Measurements from ENCODE around the gene LRRTM1. TPM values are rescaled to one million over a fixed set of nuclear protein-coding genes. Genes with fewer than 3 reads are reported as not detected.

LRRTM1 gene
- total RNA-seq, 6 experiments from 2014 or later, result 0.46 TPM; not detected in 5

DNA sequence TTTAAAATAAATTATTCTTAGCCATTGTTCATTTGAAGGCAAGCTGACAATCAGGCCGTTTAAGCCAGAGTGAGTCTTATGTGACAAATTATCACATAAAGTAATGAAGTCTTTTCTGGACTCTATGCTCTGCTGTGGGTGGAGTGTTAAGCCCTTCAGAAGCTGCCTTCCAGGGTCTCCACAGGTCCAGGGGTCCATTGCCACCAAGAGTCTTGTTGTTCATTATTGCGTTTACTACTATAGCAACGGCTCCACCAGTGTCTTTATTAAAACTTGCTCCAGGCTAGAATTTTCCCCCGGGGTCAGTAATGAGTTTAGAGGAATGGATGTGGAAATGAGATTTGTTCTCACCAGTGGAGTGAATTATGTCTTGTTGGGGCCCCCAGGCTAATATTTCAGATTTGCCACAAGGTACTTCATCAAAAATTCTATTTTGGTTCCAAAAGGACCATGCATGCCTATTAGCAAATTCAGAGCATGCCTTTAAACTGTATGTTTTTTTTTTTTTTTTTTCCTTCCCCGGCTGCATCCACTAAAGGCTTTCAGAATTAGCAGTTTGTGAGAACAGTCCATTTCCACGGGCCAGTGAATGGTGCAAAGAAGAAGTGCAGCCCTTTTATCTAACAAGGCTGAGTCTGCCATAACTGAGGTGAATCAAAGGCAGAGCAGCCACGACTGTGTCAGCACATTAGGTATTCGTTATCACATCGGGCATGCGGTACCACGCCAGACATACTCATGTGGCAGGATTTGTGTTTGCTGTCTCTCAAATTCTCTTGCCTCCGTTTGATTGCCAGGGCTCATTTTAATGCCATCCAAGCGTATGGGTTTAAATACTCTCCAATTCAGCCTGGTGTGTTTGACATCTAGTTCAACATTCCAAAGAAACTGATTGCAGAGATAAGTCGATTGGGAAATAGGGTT lies 26.2 kb upstream of the LRRTM1 start:
- Histone ChIP-seq H3K4me3 (no peak overlapping the region), H3K9me3 (no peaks in the 10 kb centered on the region), H3K4me1 (no peaks in the 10 kb centered on the region), H3K27me3 (no peaks in the 10 kb centered on the region), H3K27ac (no peak overlapping the region), H3K36me3 (no peaks in the 10 kb centered on the region)
- TF ChIP-seq CTCF (IDR thresholded peaks at IDR 0.05) (no peak), POLR2A (IDR thresholded peaks at IDR 0.05) (no peak)
- intact Hi-C loops (cut with DNase I), result no loop called here
- ATAC-seq, result no peak
- 50% methylated on average over 14 of the region's 14 CpGs for WGBS (ENCODE audit: insufficient coverage, low coverage, low lambda C conversion rate, missing lambda C conversion rate)
- no peak for DNase-seq

- Histone ChIP-seq H3K9me3 (no peaks in the 10 kb centered on the region), H3K36me3 (no peaks in the 10 kb centered on the region), H3K4me1 (no peaks in the 10 kb centered on the region), H3K27me3 (no peaks in the 10 kb centered on the region), H3K27ac (no peak overlapping the region), H3K4me3 (no peak overlapping the region)
- ATAC-seq (no peak), DNase-seq (no peak)
- intact Hi-C loops (cut with DNase I), result no loop called here
- 35% methylated on average over 2 of the region's 5 CpGs for WGBS (ENCODE audit: insufficient coverage, low coverage, low lambda C conversion rate, missing lambda C conversion rate)
- TF ChIP-seq CTCF (IDR thresholded peaks at IDR 0.05) (no peak), POLR2A (IDR thresholded peaks at IDR 0.05) (no peak)
Observed at GRCh38 chr2:80329491-80329890, 24.9 kb upstream of the LRRTM1 start.

GRCh38 chr2:80328159-80328571 lies 23.6 kb upstream of the LRRTM1 start:
- 36% methylated on average over 1 of the region's 1 CpG for WGBS (ENCODE audit: insufficient coverage, low coverage, low lambda C conversion rate, missing lambda C conversion rate)
- no peak for DNase-seq
- Histone ChIP-seq H3K27me3 (no peaks in the 10 kb centered on the region), H3K4me1 (no peaks in the 10 kb centered on the region), H3K9me3 (no peaks in the 10 kb centered on the region), H3K36me3 (no peaks in the 10 kb centered on the region), H3K4me3 (no peak overlapping the region), H3K27ac (no peak overlapping the region)
- no peak for ATAC-seq
- intact Hi-C loops (cut with DNase I), result no loop called here
- TF ChIP-seq POLR2A (IDR thresholded peaks at IDR 0.05) (no peak), CTCF (IDR thresholded peaks at IDR 0.05) (no peak)

DNA sequence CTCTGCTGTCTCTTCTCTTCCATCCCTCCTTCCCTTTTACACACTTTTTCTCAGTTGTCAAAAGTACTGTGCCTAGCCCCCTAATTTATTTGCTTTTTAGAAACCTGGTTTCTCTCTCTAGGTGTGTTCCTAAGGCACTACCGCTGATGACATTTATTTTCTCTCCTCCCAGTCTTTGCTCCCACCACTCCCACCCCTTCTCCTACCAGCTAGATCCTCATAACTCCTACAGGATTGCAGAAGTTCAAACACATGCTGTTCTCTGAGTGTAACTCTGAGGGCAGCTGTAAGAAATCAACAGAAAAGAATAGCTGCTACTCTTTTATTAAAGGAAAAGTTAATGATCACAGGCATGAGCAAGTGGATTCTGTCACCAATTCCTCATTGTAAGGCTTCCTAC lies 22.3 kb upstream of the LRRTM1 start:
- Histone ChIP-seq H3K4me3 (no peak overlapping the region), H3K36me3 (no peaks in the 10 kb centered on the region), H3K27me3 (no peaks in the 10 kb centered on the region), H3K4me1 (no peaks in the 10 kb centered on the region), H3K27ac (no peak overlapping the region), H3K9me3 (no peaks in the 10 kb centered on the region)
- no peak for DNase-seq
- WGBS (ENCODE audit: insufficient coverage, low coverage, low lambda C conversion rate, missing lambda C conversion rate), result 40% methylated on average over 1 of the region's 1 CpG
- TF ChIP-seq CTCF (IDR thresholded peaks at IDR 0.05), result no peak
- TF ChIP-seq POLR2A (IDR thresholded peaks at IDR 0.05), result no peak
- ATAC-seq, result no peak
- intact Hi-C loops (cut with DNase I), result no loop called here
